HEK293 (cell line): ENCODE data around the gene SLC6A3.

Experiments used
- CTCF ChIA-PET: fragments of 350-600 bp; formaldehyde crosslinking; extraction: SDS; loops from one replicate; lab custom pipeline; 2021; ENCODE audit warnings: antibody characterized with exemption; lab: Yijun Ruan, JAX
- POLR2A ChIA-PET: fragments of 300-600 bp; formaldehyde crosslinking; extraction: SDS; loops from one replicate; lab custom pipeline; 2020; ENCODE audit warnings: antibody characterized with exemption, inconsistent platforms; lab: Yijun Ruan, JAX
- H3K27ac ChIP-seq: fragments of 200-500 bp; sonication (Bioruptor generic); 2 replicates; pipeline ENCODE4 v1.5.1; 2014; ENCODE audit warnings: low read depth, low read length, control low read depth, inconsistent platforms; ENCODE audit errors: extremely low read depth
- H3K36me3 ChIP-seq, 2 experiments: fragments of 200-500 bp in 1 of 2; sonication (Bioruptor generic) in 1 of 2; 1 replicate in 1 of 2; 2 replicates in 1 of 2; pipeline ENCODE4 v1.5.1; 2014 to 2017; ENCODE audit warnings: inconsistent platforms in 2 of 2, low read length in 2 of 2; ENCODE audit not compliant: control insufficient read depth in 2 of 2, insufficient read depth in 1 of 2
- H3K4me1 ChIP-seq: fragments of 200-500 bp; sonication (Bioruptor generic); 2 replicates; pipeline ENCODE4 v1.5.1; 2014; ENCODE audit warnings: mild to moderate bottlenecking, low read length, inconsistent platforms; ENCODE audit not compliant: control insufficient read depth, insufficient read depth
- H3K4me3 ChIP-seq: 2 replicates; pipeline ENCODE4 v1.5.1; 2011; ENCODE audit warnings: low read depth, mild to moderate bottlenecking, control low read depth, low read length, moderate library complexity
- H3K9me3 ChIP-seq: fragments of 200-500 bp; sonication (Bioruptor generic); 2 replicates; pipeline ENCODE4 v1.5.1; 2014; ENCODE audit warnings: low read depth, low read length, inconsistent platforms; ENCODE audit not compliant: control insufficient read depth, insufficient read depth
- KLF1 ChIP-seq: fragments of 450-650 bp; formaldehyde crosslinking; IDR thresholded peaks from 2 replicates; pipeline ENCODE4 v1.5.1; 2016; ENCODE audit warnings: missing biosample characterization, missing genetic modification characterization
- KLF10 ChIP-seq: fragments of 450-650 bp; IDR thresholded peaks from 2 replicates; pipeline ENCODE4 v1.5.1; 2018; ENCODE audit warnings: missing biosample characterization, mild to moderate bottlenecking, missing genetic modification characterization
- PATZ1 ChIP-seq: fragments of 450-650 bp; formaldehyde crosslinking; IDR thresholded peaks from 2 replicates; pipeline ENCODE4 v1.5.1; 2016; ENCODE audit warnings: missing biosample characterization, missing genetic modification characterization
- PRDM6 ChIP-seq: fragments of 450-650 bp; formaldehyde crosslinking; IDR thresholded peaks from 2 replicates; pipeline ENCODE4 v1.5.1; 2017; ENCODE audit warnings: missing biosample characterization, missing genetic modification characterization
- RBAK ChIP-seq: fragments of 450-650 bp; formaldehyde crosslinking; IDR thresholded peaks from 2 replicates; pipeline ENCODE4 v1.5.1; 2016; ENCODE audit warnings: missing biosample characterization, missing genetic modification characterization
- TRIM28 ChIP-seq: IDR thresholded peaks from 2 replicates; pipeline ENCODE4 v1.6.1; 2011; ENCODE audit warnings: low read length, control low read depth, borderline replicate concordance
- ZBTB17 ChIP-seq: fragments of 450-650 bp; formaldehyde crosslinking; IDR thresholded peaks from 2 replicates; pipeline ENCODE4 v1.5.1; 2016; ENCODE audit warnings: missing biosample characterization, missing genetic modification characterization
- ZBTB8A ChIP-seq: fragments of 450-650 bp; formaldehyde crosslinking; IDR thresholded peaks from 2 replicates; pipeline ENCODE4 v1.5.1; 2016; ENCODE audit warnings: missing biosample characterization, missing genetic modification characterization
- ZNF114 ChIP-seq: fragments of 450-650 bp; formaldehyde crosslinking; IDR thresholded peaks from 2 replicates; pipeline ENCODE4 v1.5.0; 2017; ENCODE audit warnings: missing biosample characterization, missing genetic modification characterization
- ZNF140 ChIP-seq: fragments of 450-650 bp; formaldehyde crosslinking; IDR thresholded peaks from 2 replicates; pipeline ENCODE4 v1.5.1; 2016; ENCODE audit warnings: missing biosample characterization, missing genetic modification characterization
- ZNF248 ChIP-seq: fragments of 450-650 bp; formaldehyde crosslinking; IDR thresholded peaks from 2 replicates; pipeline ENCODE4 v1.5.1; 2017; ENCODE audit warnings: missing biosample characterization, missing genetic modification characterization
- ZNF266 ChIP-seq: fragments of 450-650 bp; formaldehyde crosslinking; IDR thresholded peaks from 2 replicates; pipeline ENCODE4 v1.5.1; 2016; ENCODE audit warnings: missing biosample characterization, missing genetic modification characterization, low read depth
- ZNF280C ChIP-seq: fragments of 450-650 bp; formaldehyde crosslinking; IDR thresholded peaks from 2 replicates; pipeline ENCODE4 v1.5.1; 2016; ENCODE audit warnings: missing biosample characterization, missing genetic modification characterization
- ZNF324 ChIP-seq: fragments of 450-650 bp; formaldehyde crosslinking; IDR thresholded peaks from 2 replicates; pipeline ENCODE4 v1.5.1; 2016; ENCODE audit warnings: missing biosample characterization, missing genetic modification characterization
- ZNF366 ChIP-seq: fragments of 450-650 bp; formaldehyde crosslinking; conservative IDR thresholded peaks from 2 replicates; pipeline ENCODE4 v1.5.1; 2016; ENCODE audit warnings: missing biosample characterization, missing genetic modification characterization
- ZNF501 ChIP-seq: fragments of 450-650 bp; formaldehyde crosslinking; IDR thresholded peaks from 2 replicates; pipeline ENCODE4 v1.5.1; 2016; ENCODE audit warnings: missing biosample characterization, missing genetic modification characterization
- ZNF549 ChIP-seq: fragments of 450-650 bp; IDR thresholded peaks from 2 replicates; pipeline ENCODE4 v1.5.1; 2018; ENCODE audit warnings: missing biosample characterization, missing genetic modification characterization, mild to moderate bottlenecking, inconsistent platforms, moderate library complexity
- ZNF558 ChIP-seq: fragments of 450-650 bp; formaldehyde crosslinking; IDR thresholded peaks from 2 replicates; pipeline ENCODE4 v1.5.1; 2016; ENCODE audit warnings: missing biosample characterization, missing genetic modification characterization
- ZNF626 ChIP-seq: fragments of 450-650 bp; sonication (Bioruptor Pico); formaldehyde crosslinking; IDR thresholded peaks from 2 replicates; pipeline ENCODE4 v1.5.1; 2018; ENCODE audit warnings: missing biosample characterization, missing genetic modification characterization, inconsistent platforms
- ZNF660 ChIP-seq: fragments of 450-650 bp; IDR thresholded peaks from 2 replicates; pipeline ENCODE4 v1.5.1; 2018; ENCODE audit warnings: missing biosample characterization, mild to moderate bottlenecking, missing genetic modification characterization
- ZNF704 ChIP-seq: fragments of 450-650 bp; formaldehyde crosslinking; IDR thresholded peaks from 2 replicates; pipeline ENCODE4 v1.5.1; 2016; ENCODE audit warnings: missing biosample characterization, missing genetic modification characterization
- ZNF776 ChIP-seq: fragments of 450-650 bp; formaldehyde crosslinking; IDR thresholded peaks from 2 replicates; pipeline ENCODE4 v1.5.0; 2017; ENCODE audit warnings: missing biosample characterization, missing genetic modification characterization, borderline replicate concordance
- ZNF792 ChIP-seq: fragments of 450-650 bp; formaldehyde crosslinking; IDR thresholded peaks from 2 replicates; pipeline ENCODE4 v1.5.1; 2016; ENCODE audit warnings: missing biosample characterization, missing genetic modification characterization
- ZNF830 ChIP-seq: fragments of 450-650 bp; IDR thresholded peaks from 2 replicates; pipeline ENCODE4 v1.5.0; 2018; ENCODE audit warnings: missing biosample characterization, missing genetic modification characterization, low read depth, mild to moderate bottlenecking, moderate library complexity

SLC6A3 gene

DNA sequence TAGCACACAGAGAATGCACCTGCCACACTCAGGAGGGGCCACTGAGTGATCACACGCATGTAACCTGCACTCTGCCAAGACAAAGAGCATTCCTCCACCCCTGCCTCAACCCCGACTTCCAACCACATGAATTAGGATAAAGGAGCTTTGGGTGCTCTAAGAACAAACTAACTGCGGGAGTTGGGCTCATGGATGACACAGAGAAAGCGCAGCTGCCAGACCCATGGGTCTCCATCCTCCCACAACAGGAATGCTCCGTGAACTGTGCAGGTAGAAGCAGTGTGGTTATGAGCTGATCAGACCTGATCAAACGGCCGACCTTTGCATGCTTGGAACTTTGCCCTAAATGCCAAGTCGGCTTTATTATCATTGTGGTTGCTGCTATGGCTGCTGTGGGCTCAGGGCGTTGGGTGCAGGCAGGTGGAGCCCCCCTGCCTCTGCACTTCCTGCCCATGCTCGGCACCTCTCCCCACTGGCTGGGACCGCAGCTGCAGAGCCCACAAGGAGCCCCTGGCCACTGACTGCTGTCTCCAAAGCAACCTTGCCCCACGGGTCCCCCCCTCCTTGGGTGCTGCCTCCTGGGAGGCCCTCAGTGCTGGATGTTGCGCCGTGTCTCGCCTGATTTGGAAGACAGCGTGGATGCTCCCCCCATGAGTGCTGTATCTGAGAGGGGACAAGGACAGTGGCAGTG lies 2.6 kb upstream of the SLC6A3 start:
- H3K27ac ChIP-seq = no peak overlapping the region
- H3K9me3 ChIP-seq = no peaks in the 10 kb centered on the region
- no peak overlapping the region for H3K4me3 ChIP-seq
- no peak for TF ChIP-seq KLF10
- no peak for TF ChIP-seq ZNF266 (tag by site-specific recombination)
- no peak for TF ChIP-seq ZNF558 (tag by site-specific recombination)
- TF ChIP-seq ZNF140 = no peak
- no peak for TF ChIP-seq KLF1 (tag by site-specific recombination)
- no peak for TF ChIP-seq PRDM6
- TF ChIP-seq ZNF660 (tag by site-specific recombination) = no peak
- no peak for TF ChIP-seq ZNF501 (tag by site-specific recombination)
- TF ChIP-seq PATZ1 (tag by site-specific recombination) = no peak
- no peak for TF ChIP-seq ZNF626 (tag by site-specific recombination)
- no peak for TF ChIP-seq ZNF704 (tag by site-specific recombination)
- TF ChIP-seq ZNF792 (tag by site-specific recombination) = no peak
- CTCF ChIA-PET = interaction anchor here (0.6 to 0.8 kb wide), 6 partner anchors 22 to 1233 kb away, joined by 3 to 6 read pairs (median 3); no protein-coding TSS in a partner anchor
- H3K36me3 ChIP-seq = no peaks in the 10 kb centered on the region
- peaks cover 3% of the 10 kb centered on the region; the same call in 1 of the 2 replicates for H3K4me1 ChIP-seq
- POLR2A ChIA-PET = no interaction called here

GRCh38 chr5:1446602-1447343 lies 1.5 kb upstream of the SLC6A3 start:
- Histone ChIP-seq H3K4me3 (no peak overlapping the region), H3K9me3 (no peaks in the 10 kb centered on the region), H3K36me3 (no peaks in the 10 kb centered on the region), H3K4me1 (peaks cover 3% of the 10 kb centered on the region; the same call in 1 of the 2 replicates), H3K27ac (no peak overlapping the region)
- CTCF ChIA-PET = interaction anchor here (0.6 to 0.7 kb wide), 4 partner anchors 81 to 1234 kb away, joined by 3 to 6 read pairs (median 5); no protein-coding TSS in a partner anchor
- POLR2A ChIA-PET = no interaction called here
- TF ChIP-seq ZBTB8A (tag by site-specific recombination) = no peak
- no peak for TF ChIP-seq ZNF280C (tag by site-specific recombination)
- no peak for TF ChIP-seq ZNF776 (tag by site-specific recombination)
- TF ChIP-seq ZNF549 (tag by site-specific recombination) = no peak
- no peak for TF ChIP-seq ZNF830 (tag by site-specific recombination)
- no peak for TF ChIP-seq ZNF114 (tag by site-specific recombination)
- TF ChIP-seq ZNF248 (tag by site-specific recombination) = no peak
- no peak for TF ChIP-seq ZBTB17 (tag by site-specific recombination)
- TF ChIP-seq ZNF792 (tag by site-specific recombination) = no peak
- no peak for TF ChIP-seq ZNF324 (tag by site-specific recombination)
- no peak for TF ChIP-seq RBAK (tag by site-specific recombination)
- TF ChIP-seq TRIM28 = no peak
- no peak for TF ChIP-seq ZNF366 (tag by site-specific recombination)
